K562 (cell line): Measurements from ENCODE around the gene TRAPPC8.

Experiments used
- FOXA3 ChIP-seq, 2 experiments: fragments of 450-650 bp in 1 of 2; sonication (generic) in 1 of 2; formaldehyde crosslinking; IDR thresholded peaks in 1 of 2; conservative IDR thresholded peaks in 1 of 2; 2 replicates each; pipeline versions ENCODE4 v1.4.0 to v1.8.0; 2020 to 2022; ENCODE audit warnings: mild to moderate bottlenecking in 2 of 2, missing genetic modification reagents in 1 of 2
- PHTF2 ChIP-seq: fragments of 250-450 bp; sonication (Bioruptor Pico); IDR thresholded peaks from 2 replicates; pipeline ENCODE4 v1.5.0; 2021; ENCODE audit warnings: mild to moderate bottlenecking
- TF ChIP-seq, protein P1 (sequence below): fragments of 450-650 bp; formaldehyde crosslinking; IDR thresholded peaks from 2 replicates; pipeline ENCODE4 v1.4.0; 2020; ENCODE audit warnings: mild to moderate bottlenecking, moderate library complexity
- TF ChIP-seq, protein P2 (sequence below): sonication (generic); formaldehyde crosslinking; IDR thresholded peaks from 2 replicates; pipeline ENCODE4 v1.8.1; 2023; ENCODE audit warnings: mild to moderate bottlenecking, missing genetic modification reagents
- TF ChIP-seq, protein P3 (sequence below): fragments of 250-450 bp; sonication (Bioruptor Pico); IDR thresholded peaks from 2 replicates; pipeline ENCODE4 v1.8.0; 2022; ENCODE audit warnings: inconsistent platforms

DNA sequence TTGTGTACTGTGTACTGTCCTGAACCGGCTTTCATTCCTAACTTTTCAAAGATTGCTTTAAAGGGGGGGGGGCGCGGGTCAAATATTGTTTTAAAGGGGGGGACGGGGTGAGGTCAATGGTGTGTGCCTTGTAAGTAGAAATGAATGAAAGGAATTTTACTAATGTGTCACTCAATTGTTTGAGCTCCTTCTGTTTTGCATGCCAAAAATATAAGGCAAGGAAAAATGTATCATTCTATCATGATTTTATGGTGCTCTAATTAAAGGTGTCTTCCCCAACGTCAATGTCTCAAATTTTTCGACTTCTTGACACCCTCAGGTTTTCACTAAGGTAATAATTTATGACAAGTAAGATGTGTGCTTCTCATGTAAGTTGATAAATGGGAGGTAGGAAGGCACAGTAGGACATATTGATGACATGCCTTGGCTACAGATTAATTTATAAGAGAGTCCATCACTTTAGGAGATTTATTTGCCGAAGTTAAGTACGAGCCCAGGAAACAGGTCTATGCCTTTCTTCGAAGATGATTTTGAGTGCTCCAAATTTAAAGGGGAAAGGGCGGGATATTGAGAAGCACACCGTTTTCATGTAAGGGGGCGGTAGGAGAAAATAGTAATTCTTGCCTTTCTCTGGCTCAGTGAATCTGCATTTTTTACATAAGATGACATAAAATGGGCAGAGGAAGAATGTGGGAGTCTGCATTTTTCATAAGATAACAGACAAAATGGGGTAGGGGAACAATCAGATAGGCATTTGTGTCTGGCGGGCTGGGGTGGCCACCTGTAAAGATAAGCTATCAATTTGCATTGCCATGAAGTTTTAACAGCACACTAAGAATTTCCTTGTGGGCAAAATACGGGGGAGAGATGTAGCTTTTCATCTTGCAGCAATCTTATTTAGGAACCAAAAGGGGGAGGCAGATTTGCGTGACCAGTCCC is 1.2 kb upstream of the TRAPPC8 start:
- no peak for TF ChIP-seq FOXA3 (CRISPR knock-in tag; conservative IDR thresholded peaks at IDR 0.05 in 1 of 2, IDR thresholded peaks at IDR 0.05 in 1 of 2)
- TF ChIP-seq, protein P1, sequence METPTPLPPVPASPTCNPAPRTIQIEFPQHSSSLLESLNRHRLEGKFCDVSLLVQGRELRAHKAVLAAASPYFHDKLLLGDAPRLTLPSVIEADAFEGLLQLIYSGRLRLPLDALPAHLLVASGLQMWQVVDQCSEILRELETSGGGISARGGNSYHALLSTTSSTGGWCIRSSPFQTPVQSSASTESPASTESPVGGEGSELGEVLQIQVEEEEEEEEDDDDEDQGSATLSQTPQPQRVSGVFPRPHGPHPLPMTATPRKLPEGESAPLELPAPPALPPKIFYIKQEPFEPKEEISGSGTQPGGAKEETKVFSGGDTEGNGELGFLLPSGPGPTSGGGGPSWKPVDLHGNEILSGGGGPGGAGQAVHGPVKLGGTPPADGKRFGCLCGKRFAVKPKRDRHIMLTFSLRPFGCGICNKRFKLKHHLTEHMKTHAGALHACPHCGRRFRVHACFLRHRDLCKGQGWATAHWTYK (CRISPR knock-in tag) = no peak
- TF ChIP-seq PHTF2 (CRISPR knock-in tag) = no peak
- TF ChIP-seq, protein P2, sequence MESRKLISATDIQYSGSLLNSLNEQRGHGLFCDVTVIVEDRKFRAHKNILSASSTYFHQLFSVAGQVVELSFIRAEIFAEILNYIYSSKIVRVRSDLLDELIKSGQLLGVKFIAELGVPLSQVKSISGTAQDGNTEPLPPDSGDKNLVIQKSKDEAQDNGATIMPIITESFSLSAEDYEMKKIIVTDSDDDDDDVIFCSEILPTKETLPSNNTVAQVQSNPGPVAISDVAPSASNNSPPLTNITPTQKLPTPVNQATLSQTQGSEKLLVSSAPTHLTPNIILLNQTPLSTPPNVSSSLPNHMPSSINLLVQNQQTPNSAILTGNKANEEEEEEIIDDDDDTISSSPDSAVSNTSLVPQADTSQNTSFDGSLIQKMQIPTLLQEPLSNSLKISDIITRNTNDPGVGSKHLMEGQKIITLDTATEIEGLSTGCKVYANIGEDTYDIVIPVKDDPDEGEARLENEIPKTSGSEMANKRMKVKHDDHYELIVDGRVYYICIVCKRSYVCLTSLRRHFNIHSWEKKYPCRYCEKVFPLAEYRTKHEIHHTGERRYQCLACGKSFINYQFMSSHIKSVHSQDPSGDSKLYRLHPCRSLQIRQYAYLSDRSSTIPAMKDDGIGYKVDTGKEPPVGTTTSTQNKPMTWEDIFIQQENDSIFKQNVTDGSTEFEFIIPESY (CRISPR knock-in tag) = no peak
- TF ChIP-seq, protein P3, sequence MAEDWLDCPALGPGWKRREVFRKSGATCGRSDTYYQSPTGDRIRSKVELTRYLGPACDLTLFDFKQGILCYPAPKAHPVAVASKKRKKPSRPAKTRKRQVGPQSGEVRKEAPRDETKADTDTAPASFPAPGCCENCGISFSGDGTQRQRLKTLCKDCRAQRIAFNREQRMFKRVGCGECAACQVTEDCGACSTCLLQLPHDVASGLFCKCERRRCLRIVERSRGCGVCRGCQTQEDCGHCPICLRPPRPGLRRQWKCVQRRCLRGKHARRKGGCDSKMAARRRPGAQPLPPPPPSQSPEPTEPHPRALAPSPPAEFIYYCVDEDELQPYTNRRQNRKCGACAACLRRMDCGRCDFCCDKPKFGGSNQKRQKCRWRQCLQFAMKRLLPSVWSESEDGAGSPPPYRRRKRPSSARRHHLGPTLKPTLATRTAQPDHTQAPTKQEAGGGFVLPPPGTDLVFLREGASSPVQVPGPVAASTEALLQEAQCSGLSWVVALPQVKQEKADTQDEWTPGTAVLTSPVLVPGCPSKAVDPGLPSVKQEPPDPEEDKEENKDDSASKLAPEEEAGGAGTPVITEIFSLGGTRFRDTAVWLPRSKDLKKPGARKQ (CRISPR knock-in tag) = no peak
